ENCODE measurements around the gene SERINC4.

SERINC4 gene

GRCh38 chr15:43749690-43750345 is 50.2 kb downstream of the SERINC4 start:
- no peak for DNase-seq (ENCODE audit: low spot score)

GRCh38 chr15:43748376-43748775 is 51.6 kb downstream of the SERINC4 start:
- peak; percentile 31 for DNase-seq (ENCODE audit: low spot score)

- DNase-seq (ENCODE audit: low spot score) = peak; percentile 48
Observed at GRCh38 chr15:43746903-43747309, 53.1 kb downstream of the SERINC4 start.

- peak; percentile 82 for DNase-seq (ENCODE audit: low spot score)
Observed at GRCh38 chr15:43746245-43746902, 53.6 kb downstream of the SERINC4 start, which contains the start of gene PDIA3. Gene PDIA3, plus strand, starts transcription at chr15:43746438. Its CDS starts 102 bp downstream, at chr15:43746540.
